M059J (cell line): ENCODE results near the gene DLG5. TPM values are rescaled to one million over a fixed set of nuclear protein-coding genes. Genes with fewer than 3 reads are reported as not detected.
A peak's percentile ranks its signal among the peaks of the same experiment; 100 is the strongest.

Experiments
- DNase-seq: peaks from one replicate; pipeline ENCODE4 v3.0.0-alpha.2; 2012; ENCODE audit warnings: low read depth
- total RNA-seq: library from RNA; depleted of rRNA; stranded (reverse); fragments of >200 nt; shearing (Covaris generic); gene quantifications from 2 replicates; pipeline ENCODE4 v1.2.3, GENCODE V29; 2014

DLG5 gene
- total RNA-seq, 1 experiment from 2014 or later, result 19.5 TPM

GRCh38 chr10:77892021-77892739 lies 34.4 kb downstream of the DLG5 start:
- DNase-seq, result no peak

GRCh38 chr10:77890097-77890496 lies 36.5 kb downstream of the DLG5 start:
- no peak for DNase-seq

GRCh38 chr10:77889277-77889903 lies 37.2 kb downstream of the DLG5 start:
- peak; percentile 45 for DNase-seq

GRCh38 chr10:77888356-77888703 lies 38.2 kb downstream of the DLG5 start:
- DNase-seq, result no peak

- no peak for DNase-seq
Measured at GRCh38 chr10:77887631-77888355, 38.8 kb downstream of the DLG5 start.

- no peak for DNase-seq
Measured at GRCh38 chr10:77886795-77887355, 39.7 kb downstream of the DLG5 start.

GRCh38 chr10:77884181-77884580 lies 42.4 kb downstream of the DLG5 start:
- no peak for DNase-seq

- DNase-seq, result peak; percentile 70
Measured at GRCh38 chr10:77881636-77882035, 44.9 kb downstream of the DLG5 start.

- DNase-seq, result no peak
Measured at GRCh38 chr10:77881222-77881621, 45.3 kb downstream of the DLG5 start.

GRCh38 chr10:77879710-77880109 lies 46.8 kb downstream of the DLG5 start:
- no peak for DNase-seq

GRCh38 chr10:77879065-77879464 lies 47.5 kb downstream of the DLG5 start:
- DNase-seq, result no peak

GRCh38 chr10:77877441-77878344 lies 48.9 kb downstream of the DLG5 start:
- no peak for DNase-seq

GRCh38 chr10:77875730-77876129 lies 50.8 kb downstream of the DLG5 start:
- no peak for DNase-seq

GRCh38 chr10:77874872-77875271 lies 51.7 kb downstream of the DLG5 start:
- no peak for DNase-seq

- peak; percentile 96 for DNase-seq
Measured at GRCh38 chr10:77873536-77874380, 52.8 kb downstream of the DLG5 start.

- peak; percentile 7 for DNase-seq
Measured at GRCh38 chr10:77872947-77873535, 53.5 kb downstream of the DLG5 start.

- DNase-seq, result no peak
Measured at GRCh38 chr10:77872151-77872946, 54.2 kb downstream of the DLG5 start.

- no peak for DNase-seq
Measured at GRCh38 chr10:77869626-77870420, 56.7 kb downstream of the DLG5 start.

GRCh38 chr10:77868523-77868922 lies 58.0 kb downstream of the DLG5 start:
- no peak for DNase-seq
